NCI-H2107 treated with DMSO at 0.1 percent for 48 hours (cell line): ENCODE measurements around the gene SULT1A2.
A peak's percentile ranks its signal among the peaks of the same experiment; 100 is the strongest.
"Not testable (repeated sequence)": the region's sequence is repeated elsewhere in the genome, so short reads cannot be mapped to it uniquely, and the experiment has no call there.

Experiments used
- DNase-seq: peaks from one replicate; lab custom pipeline; 2025; ENCODE audit not compliant: unreplicated experiment; lab: John Stamatoyannopoulos, UW

SULT1A2 gene

DNA sequence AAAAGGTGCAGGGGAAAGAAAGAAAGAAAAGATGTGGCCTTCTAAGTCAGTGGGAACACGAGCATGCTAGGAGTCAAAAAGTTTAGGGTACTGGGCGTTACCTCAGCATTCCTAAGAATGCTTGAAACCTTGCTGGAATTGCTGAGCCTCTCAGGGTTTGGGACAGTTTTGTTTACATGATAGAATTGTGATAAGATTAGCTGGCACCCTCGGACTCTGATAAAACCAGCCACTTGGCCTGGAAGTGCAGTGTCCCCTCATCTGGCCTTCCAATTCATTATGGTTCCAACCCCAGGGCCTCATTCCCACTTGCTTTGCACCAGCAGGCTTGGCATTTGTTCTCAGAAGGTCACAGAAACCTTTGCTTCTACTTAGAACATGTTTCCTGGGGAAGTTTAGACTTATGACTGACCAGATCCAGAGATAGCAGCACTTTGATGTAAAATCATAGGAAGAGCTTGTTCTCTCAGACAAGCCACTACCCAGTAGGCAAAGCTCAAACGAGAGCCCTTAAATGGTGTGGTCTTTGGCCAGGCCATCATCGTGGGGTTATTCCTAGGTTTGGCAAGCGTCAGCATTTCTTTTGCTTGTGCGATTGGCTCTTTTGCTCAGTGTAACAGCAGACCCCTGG is 35.2 kb downstream of the SULT1A2 start:
- DNase-seq = no peak

DNA sequence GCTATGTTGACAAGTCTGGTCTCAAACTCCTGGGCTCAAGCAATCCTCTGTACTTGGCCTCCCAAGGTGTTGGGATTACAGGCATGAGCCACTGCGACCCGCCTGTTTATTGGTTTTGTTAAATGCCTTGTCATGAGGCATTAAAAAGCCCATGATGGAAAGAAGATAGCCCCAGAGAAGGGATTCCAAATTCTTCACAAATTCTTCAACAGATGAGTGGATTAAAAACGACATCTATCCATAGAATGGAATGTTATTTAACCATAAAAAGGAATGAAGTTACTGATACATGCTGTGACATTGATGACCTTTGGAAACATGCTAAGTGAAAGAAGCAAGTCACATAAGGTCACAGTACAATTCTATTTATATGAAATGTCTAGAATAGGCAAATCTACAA is 38.4 kb downstream of the SULT1A2 start:
- DNase-seq = no peak

DNA sequence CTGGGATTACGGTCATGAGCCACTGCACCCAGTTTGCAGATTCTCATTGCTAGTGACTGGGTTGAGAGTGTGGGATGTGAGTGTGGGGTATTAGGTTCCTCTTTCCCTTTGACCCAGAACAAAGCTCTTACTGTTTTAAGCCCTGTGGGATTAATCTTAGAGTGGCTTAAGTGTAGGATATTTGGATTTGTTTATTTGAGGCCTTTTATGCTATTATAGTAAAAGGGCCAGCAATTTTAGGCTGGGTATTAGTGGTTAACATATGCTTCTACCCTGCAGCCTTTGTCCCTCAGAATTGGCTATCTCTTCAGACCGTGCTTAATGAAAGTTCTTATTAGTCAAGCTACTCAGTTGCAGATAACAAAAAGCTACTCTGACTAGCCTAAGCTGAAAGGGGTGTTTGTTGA is 39.9 kb downstream of the SULT1A2 start:
- no peak for DNase-seq

DNA sequence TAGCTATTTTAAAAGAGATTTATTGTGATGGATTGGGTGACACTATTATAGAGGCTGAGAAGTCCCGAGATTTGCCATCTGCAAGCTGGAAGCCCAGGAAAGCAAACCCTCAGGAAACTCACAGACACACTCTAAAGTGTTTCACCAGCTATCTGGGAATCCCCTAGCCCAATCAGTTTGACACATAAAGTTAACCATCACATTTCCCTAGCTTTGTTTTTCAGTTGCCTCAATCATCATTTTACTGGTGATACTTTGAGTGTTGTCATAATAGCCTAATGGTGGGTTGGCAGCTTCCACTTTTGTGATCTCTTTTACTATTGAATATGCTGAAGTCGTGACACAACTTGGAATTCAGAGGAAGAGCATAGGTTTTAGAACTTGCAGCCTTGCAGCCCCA is 41.3 kb downstream of the SULT1A2 start:
- no peak for DNase-seq

DNA sequence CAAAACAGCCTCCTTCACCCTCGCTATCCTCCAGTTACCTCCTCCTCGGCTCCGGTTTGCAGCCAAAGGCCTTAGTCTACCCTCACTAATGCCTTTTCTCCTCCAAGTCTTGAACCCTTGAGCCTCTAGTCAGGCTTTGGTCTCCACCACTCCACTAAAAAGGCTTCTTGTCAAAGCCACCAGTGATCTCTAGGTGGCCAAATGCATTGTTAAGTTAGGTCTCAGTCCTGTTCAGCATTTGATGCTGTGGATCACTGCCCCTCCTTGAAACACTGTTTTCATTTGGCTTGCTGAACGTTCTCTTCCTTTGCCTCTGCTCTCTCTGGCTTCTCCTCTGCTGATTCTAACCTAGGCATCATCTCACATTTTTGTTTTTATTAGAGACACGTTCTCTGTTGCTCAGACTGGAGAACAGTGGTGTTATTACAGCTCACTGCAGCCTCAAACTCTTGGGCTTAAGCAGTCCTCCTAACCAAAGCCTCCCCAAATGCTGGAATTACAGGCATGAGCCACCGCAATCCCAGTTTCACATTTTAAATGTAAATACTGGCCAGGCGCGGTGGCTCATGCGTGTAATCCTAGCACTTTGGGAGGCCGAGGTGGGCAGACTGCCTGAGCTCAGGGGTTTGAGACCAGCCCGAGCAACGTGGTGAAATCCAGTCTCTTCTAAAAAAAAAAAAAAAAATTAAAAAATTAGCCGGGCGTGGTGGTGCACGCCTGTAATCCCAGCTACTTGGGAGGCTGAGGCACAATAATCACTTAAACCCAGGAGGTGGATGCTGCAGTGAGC is 42.0 kb downstream of the SULT1A2 start:
- DNase-seq = no peak

DNA sequence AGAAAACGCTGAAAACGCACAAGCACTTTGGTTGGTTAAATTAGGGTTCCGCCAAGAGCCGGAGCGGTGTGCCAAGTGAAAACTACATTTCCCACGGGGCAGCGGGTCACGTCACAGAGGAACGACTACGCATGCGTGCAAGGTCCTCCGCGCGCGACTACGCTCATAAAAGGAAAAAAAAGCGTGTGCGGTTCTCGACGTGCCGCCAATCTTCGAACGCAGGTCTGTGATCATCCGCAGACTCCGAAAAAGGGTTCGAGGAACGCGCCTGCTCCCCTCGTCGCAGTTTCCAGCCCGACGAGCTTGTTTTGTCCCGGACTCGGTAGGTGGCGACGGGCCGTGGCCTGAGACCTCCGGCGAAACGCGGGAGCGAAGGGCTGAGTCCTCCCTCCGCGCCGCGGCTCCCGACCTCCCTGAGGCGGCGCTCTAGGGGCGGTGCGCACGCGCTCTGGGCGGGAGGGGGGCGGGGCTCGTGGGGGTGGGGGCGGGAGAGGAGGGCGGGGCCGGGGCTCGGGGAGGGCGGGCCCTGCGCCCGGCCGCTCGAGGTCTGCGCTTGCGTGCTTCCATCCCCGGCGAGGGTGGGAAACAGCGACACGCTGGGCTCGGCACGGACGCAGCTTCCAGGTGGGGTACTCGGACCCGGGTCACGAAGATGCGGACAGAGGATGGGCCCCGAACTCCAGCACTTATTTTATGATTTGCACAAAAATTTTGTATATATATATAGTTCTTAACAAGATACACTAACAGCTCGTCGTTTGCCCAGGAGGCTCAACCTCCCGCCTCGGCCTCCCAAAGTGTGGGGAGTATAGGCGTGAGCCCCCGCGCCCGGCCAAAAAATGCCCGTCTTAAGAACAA is 42.8 kb downstream of the SULT1A2 start, which contains the start of gene SGF29:
Gene SGF29, plus strand, starts transcription at position 145 of the 858 bp plus-strand sequence. CDS start 27,150 bp downstream, outside the sequence.
- DNase-seq = peak; percentile 85

DNA sequence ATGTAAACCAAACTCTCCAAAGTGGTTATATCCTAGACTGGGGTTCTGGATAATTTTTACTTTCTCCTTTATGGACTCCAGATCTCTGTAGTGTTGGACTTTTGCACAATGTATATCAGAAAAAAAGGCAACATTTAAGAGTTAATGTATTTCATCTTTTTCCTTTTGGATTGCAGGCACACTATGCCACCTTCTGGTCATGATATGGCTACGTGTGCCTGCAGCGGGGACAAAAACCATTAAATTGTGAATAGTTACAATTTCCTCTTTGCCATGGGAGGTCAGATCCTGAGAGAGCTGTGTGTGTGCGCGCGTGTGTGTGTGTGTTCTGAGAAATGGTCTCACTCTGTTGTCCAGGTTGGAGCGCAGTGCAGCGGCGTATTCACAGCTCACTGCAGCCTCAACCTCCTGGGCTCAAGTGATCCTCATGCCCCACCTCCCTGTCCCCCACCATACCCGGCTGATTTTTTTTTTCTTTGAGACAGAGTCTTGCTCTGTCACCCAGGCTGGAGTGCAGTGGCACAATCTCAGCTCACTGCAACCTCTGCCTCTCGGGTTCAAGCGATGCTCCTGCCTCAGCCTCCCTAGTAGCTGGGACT is 47.5 kb downstream of the SULT1A2 start:
- DNase-seq = peak; percentile 3

DNA sequence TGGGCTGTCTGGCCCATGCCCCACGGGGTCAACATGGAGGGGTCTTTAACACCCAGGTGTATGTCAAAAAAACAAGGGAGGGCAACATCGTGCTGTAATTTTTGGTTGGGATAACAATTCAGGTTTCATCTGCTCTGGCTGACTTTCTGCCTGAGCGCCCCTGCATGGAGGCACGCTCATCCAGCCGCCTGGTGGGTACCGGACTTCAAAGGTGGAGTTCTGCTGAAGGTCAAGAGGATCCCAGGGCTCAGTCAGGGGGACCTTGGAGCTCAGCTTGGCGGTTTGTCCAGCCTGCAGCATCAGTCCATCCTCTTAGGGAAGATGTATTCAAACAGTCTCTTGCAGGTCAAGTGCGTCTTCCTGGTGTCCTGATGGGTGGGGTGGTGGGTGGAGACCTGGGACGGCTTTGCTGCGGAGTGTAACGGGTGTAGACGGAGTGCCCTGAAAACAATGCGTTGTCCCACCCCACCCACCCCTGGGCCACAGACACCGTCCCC is 48.5 kb downstream of the SULT1A2 start:
- DNase-seq = no peak

DNA sequence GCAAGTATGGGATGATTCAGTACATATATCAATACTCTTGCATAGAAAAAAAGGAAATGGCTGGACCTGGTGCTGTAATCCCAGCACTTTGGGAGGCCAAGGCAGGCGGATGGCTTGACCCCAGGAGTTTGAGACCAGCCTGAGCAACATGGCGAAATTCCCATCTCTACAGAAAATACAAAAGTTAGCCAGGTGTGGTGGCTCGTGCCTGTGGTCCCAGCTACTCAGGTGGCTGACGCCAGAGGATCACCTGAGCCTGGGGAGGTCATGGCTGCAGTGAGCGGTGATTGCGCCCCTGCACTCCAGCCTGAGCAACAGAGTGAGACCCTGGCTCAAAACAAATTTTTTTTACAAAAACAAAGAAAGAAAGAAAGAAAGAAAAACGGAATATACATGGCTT is 50.2 kb downstream of the SULT1A2 start:
- DNase-seq = no peak

DNA sequence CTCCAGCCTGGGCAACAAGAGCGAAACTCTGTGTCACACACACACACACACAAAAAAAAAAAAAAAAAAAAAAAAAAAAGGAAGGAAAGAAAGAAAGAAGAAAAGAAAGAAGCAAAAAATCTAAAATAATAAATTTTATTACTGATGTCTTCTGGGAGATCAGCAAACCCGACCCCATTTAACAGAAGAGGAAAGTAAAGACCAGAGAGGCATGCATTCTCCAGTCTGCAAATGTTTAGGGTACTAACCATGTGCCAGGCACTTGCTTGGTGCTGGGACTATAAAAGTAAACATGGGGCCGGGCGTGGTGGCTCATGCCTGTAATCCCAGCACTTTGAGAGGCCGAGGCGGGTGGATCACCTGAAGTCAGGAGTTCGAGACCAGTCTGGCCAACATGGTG is 50.9 kb downstream of the SULT1A2 start:
- DNase-seq = not testable (repeated sequence)

DNA sequence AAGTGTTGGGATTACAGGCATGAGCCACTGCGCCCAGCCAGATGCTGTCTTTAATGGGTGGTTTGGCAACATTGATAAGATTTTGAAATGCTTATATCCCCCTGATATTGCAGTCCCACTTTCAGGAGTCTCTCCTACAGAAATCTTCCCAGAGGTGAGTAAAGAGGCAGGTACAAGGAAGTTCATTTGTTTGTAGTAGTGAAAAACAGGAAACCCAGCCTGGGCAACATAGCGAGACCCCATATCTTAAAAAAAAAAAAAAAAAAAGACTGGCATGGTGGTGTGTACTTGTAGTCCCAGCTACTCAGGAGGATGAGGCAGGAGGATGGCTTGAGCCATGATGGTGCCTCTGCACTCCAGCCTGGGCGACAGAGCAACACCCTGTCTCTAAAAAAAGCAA is 51.9 kb downstream of the SULT1A2 start:
- no peak for DNase-seq

DNA sequence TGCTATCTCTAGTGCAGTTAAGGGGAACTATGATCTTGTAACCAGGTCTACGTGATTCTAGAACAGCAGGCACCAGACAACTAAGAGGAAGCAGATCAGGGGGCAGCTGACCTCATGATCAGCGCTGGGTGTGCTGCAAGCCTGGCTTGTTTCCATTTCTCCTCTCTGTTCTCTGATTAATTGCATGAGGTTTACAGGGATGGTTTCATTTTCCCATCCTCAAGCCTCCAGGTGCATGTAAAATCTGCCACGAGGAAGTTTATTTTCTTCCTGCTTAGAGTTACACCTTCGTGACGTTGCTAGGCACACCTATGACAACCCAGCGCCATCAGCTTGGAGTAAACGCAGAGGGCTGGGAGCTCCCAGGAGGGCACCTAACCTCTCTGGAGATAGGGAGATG is 53.8 kb downstream of the SULT1A2 start:
- DNase-seq = peak; percentile 55

DNA sequence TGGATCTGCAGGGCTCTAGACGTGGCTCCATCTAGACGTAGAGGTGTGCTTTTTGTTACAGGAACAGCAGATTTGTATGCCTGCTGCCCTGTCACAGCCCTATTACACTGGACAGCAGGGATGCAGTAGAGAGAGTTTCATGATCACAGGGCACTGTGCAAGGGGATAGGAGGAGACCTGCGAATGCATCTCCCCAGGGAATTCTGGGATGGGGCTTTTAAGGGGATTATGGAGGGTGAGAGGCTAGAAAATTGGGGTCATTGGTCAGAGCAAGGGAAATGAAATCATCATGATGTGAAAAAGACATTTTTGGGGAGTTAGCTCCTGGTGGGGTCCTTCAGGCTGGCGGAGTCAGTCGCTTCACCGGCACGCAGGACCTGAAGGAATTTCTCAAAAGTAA is 54.2 kb downstream of the SULT1A2 start:
- no peak for DNase-seq
